ENCODE results near the gene VMP1.

The VMP1 gene

DNA sequence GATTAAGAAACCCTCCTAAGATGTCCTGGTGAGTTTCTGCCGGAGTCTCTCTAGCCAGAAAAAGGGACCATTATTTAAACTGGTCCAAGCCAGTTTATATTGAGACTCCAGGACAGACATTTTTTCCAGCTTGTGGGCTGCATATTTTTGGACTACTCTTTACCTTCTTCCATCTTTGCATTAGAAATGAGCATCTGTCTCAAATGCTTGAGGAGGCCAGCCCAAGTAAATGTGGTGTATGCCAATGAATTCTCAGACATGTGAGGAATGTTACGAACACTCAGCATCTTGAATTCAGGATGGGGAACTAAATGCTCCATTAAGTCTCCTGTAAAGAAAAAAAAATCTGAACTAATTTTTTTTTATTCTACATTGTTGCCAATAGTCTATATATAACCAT lies 166.9 kb downstream of the VMP1 start:
- no peak for TF ChIP-seq EZH2 (IDR thresholded peaks at IDR 0.05; ENCODE audit: borderline replicate concordance, low read depth, low read length, severe bottlenecking)
- TF ChIP-seq CTCF (IDR thresholded peaks at IDR 0.05; ENCODE audit: borderline replicate concordance, extremely low read depth, low read length, poor library complexity, severe bottlenecking), result no peak
- ATAC-seq (ENCODE audit: insufficient read depth, low read depth), result no peak
- no peaks in the 10 kb centered on the region for H3K9me3 ChIP-seq (ENCODE audit: insufficient read depth, low read length, severe bottlenecking)
- H3K4me2 ChIP-seq (ENCODE audit: insufficient read depth, low read length), result no peak overlapping the region
- H2AFZ ChIP-seq (ENCODE audit: low read depth, low read length), result no peak overlapping the region
- DNase-seq, result no peak
- no peak overlapping the region for H3K9ac ChIP-seq (ENCODE audit: low read depth, low read length)
- H4K20me1 ChIP-seq (ENCODE audit: insufficient read depth, low read length), result no peaks in the 10 kb centered on the region
- H3K36me3 ChIP-seq (ENCODE audit: insufficient read depth, low read length), result peaks cover 45% of the 10 kb centered on the region
- no peaks in the 10 kb centered on the region for H3K27me3 ChIP-seq (ENCODE audit: insufficient read depth, low read length, poor library complexity)
- no peak overlapping the region for H3K27ac ChIP-seq (ENCODE audit: low read length)
- no peaks in the 10 kb centered on the region for H3K4me1 ChIP-seq (ENCODE audit: insufficient read depth, low read length)
- H3K4me3 ChIP-seq (ENCODE audit: low read depth in 1 of 2, low read length in 2 of 2), result no peak overlapping the region
- H3K79me2 ChIP-seq (ENCODE audit: insufficient read depth, low read length), result no peaks in the 10 kb centered on the region

- Histone ChIP-seq H3K27me3 (ENCODE audit: insufficient read depth, low read length, poor library complexity) (no peaks in the 10 kb centered on the region), H3K9ac (ENCODE audit: low read depth, low read length) (no peak overlapping the region), H3K4me3 (ENCODE audit: low read depth in 1 of 2, low read length in 2 of 2) (no peak overlapping the region), H3K4me1 (ENCODE audit: insufficient read depth, low read length) (no peaks in the 10 kb centered on the region), H2AFZ (ENCODE audit: low read depth, low read length) (no peak overlapping the region), H3K9me3 (ENCODE audit: insufficient read depth, low read length, severe bottlenecking) (no peaks in the 10 kb centered on the region), H3K4me2 (ENCODE audit: insufficient read depth, low read length) (no peak overlapping the region), H3K36me3 (ENCODE audit: insufficient read depth, low read length) (peaks cover 51% of the 10 kb centered on the region), H3K79me2 (ENCODE audit: insufficient read depth, low read length) (no peaks in the 10 kb centered on the region), H4K20me1 (ENCODE audit: insufficient read depth, low read length) (no peaks in the 10 kb centered on the region), H3K27ac (ENCODE audit: low read length) (no peak overlapping the region)
- ATAC-seq (ENCODE audit: insufficient read depth, low read depth), result no peak
- TF ChIP-seq EZH2 (IDR thresholded peaks at IDR 0.05; ENCODE audit: borderline replicate concordance, low read depth, low read length, severe bottlenecking), result no peak
- no peak for TF ChIP-seq CTCF (IDR thresholded peaks at IDR 0.05; ENCODE audit: borderline replicate concordance, extremely low read depth, low read length, poor library complexity, severe bottlenecking)
- DNase-seq, result no peak
Observed at GRCh38 chr17:59876107-59876506, 168.7 kb downstream of the VMP1 start.

GRCh38 chr17:59877965-59878364 lies 170.5 kb downstream of the VMP1 start:
- Histone ChIP-seq H4K20me1 (ENCODE audit: insufficient read depth, low read length) (no peaks in the 10 kb centered on the region), H3K4me2 (ENCODE audit: insufficient read depth, low read length) (no peak overlapping the region), H3K27ac (ENCODE audit: low read length) (no peak overlapping the region), H3K36me3 (ENCODE audit: insufficient read depth, low read length) (peaks cover 42% of the 10 kb centered on the region), H2AFZ (ENCODE audit: low read depth, low read length) (no peak overlapping the region), H3K27me3 (ENCODE audit: insufficient read depth, low read length, poor library complexity) (no peaks in the 10 kb centered on the region), H3K9ac (ENCODE audit: low read depth, low read length) (no peak overlapping the region), H3K9me3 (ENCODE audit: insufficient read depth, low read length, severe bottlenecking) (no peaks in the 10 kb centered on the region), H3K4me3 (ENCODE audit: low read depth in 1 of 2, low read length in 2 of 2) (no peak overlapping the region), H3K4me1 (ENCODE audit: insufficient read depth, low read length) (no peaks in the 10 kb centered on the region), H3K79me2 (ENCODE audit: insufficient read depth, low read length) (no peaks in the 10 kb centered on the region)
- TF ChIP-seq EZH2 (IDR thresholded peaks at IDR 0.05; ENCODE audit: borderline replicate concordance, low read depth, low read length, severe bottlenecking) (no peak), CTCF (IDR thresholded peaks at IDR 0.05; ENCODE audit: borderline replicate concordance, extremely low read depth, low read length, poor library complexity, severe bottlenecking) (no peak)
- DNase-seq, result no peak
- ATAC-seq (ENCODE audit: insufficient read depth, low read depth), result no peak

DNA sequence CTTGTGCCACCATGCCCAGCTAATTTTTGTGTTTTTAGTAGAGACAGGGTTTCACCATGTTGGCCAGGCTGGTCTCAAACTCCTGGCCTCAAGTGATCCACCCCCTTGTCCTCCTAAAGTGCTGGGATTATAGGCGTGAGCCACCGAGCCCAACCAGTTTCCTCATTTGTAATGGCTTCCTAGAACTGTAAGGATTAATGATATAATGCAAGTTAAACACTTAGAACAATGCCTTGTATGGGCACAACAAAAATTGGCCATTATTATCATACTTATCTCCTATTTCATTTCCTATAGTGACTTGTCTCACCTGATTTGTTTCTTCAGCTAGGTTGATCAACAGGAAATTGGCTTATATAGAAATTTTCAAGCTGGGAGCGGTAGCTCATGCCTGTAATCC lies 171.2 kb downstream of the VMP1 start:
- H3K4me3 ChIP-seq (ENCODE audit: low read depth in 1 of 2, low read length in 2 of 2), result no peak overlapping the region
- no peaks in the 10 kb centered on the region for H3K9me3 ChIP-seq (ENCODE audit: insufficient read depth, low read length, severe bottlenecking)
- TF ChIP-seq EZH2 (IDR thresholded peaks at IDR 0.05; ENCODE audit: borderline replicate concordance, low read depth, low read length, severe bottlenecking), result no peak
- no peak for TF ChIP-seq CTCF (IDR thresholded peaks at IDR 0.05; ENCODE audit: borderline replicate concordance, extremely low read depth, low read length, poor library complexity, severe bottlenecking)
- H3K27ac ChIP-seq (ENCODE audit: low read length), result no peak overlapping the region
- no peak for DNase-seq
- H3K36me3 ChIP-seq (ENCODE audit: insufficient read depth, low read length), result peaks cover 42% of the 10 kb centered on the region
- H2AFZ ChIP-seq (ENCODE audit: low read depth, low read length), result no peak overlapping the region
- no peaks in the 10 kb centered on the region for H3K4me1 ChIP-seq (ENCODE audit: insufficient read depth, low read length)
- no peaks in the 10 kb centered on the region for H3K79me2 ChIP-seq (ENCODE audit: insufficient read depth, low read length)
- ATAC-seq (ENCODE audit: insufficient read depth, low read depth), result no peak
- H3K9ac ChIP-seq (ENCODE audit: low read depth, low read length), result no peak overlapping the region
- no peaks in the 10 kb centered on the region for H3K27me3 ChIP-seq (ENCODE audit: insufficient read depth, low read length, poor library complexity)
- H4K20me1 ChIP-seq (ENCODE audit: insufficient read depth, low read length), result no peaks in the 10 kb centered on the region
- H3K4me2 ChIP-seq (ENCODE audit: insufficient read depth, low read length), result no peak overlapping the region
